HEK293T (cell line): ENCODE results near the gene VAT1L.

Experiments used
- CTCF ChIA-PET: fragments of 350-600 bp; formaldehyde crosslinking; extraction: SDS; loops from one replicate; lab custom pipeline; 2021; ENCODE audit warnings: antibody characterized with exemption, inconsistent platforms; lab: Yijun Ruan, JAX
- POLR2A ChIA-PET: fragments of 350-600 bp; formaldehyde crosslinking; extraction: SDS; loops from one replicate; lab custom pipeline; 2020; ENCODE audit warnings: antibody characterized with exemption, inconsistent platforms; lab: Yijun Ruan, JAX
- DNase-seq: peaks from one replicate; pipeline ENCODE4 v3.0.0; 2012; ENCODE audit warnings: mixed read lengths; ENCODE audit errors: extremely low spot score
- ARNT ChIP-seq: fragments of 450-650 bp; IDR thresholded peaks from 2 replicates; pipeline ENCODE4 v1.6.1; 2017; ENCODE audit warnings: mild to moderate bottlenecking
- BHLHE40 ChIP-seq: fragments of 450-650 bp; IDR thresholded peaks from 2 replicates; pipeline ENCODE4 v1.6.1; 2016; ENCODE audit warnings: mild to moderate bottlenecking, moderate library complexity, borderline replicate concordance
- CTBP1 ChIP-seq: fragments of 450-650 bp; IDR thresholded peaks from 2 replicates; pipeline ENCODE4 v1.6.1; 2016; ENCODE audit warnings: borderline replicate concordance
- ELF4 ChIP-seq: fragments of 450-650 bp; IDR thresholded peaks from 2 replicates; pipeline ENCODE4 v1.6.1; 2017; ENCODE audit warnings: antibody characterized with exemption
- FOXA1 ChIP-seq: fragments of 450-650 bp; IDR thresholded peaks from 2 replicates; pipeline ENCODE4 v1.6.1; 2016; ENCODE audit warnings: mild to moderate bottlenecking
- FOXK2 ChIP-seq: fragments of 450-650 bp; IDR thresholded peaks from 2 replicates; pipeline ENCODE4 v1.6.1; 2016; ENCODE audit warnings: mild to moderate bottlenecking
- FOXM1 ChIP-seq: fragments of 450-650 bp; IDR thresholded peaks from 2 replicates; pipeline ENCODE4 v1.6.1; 2017; ENCODE audit warnings: mild to moderate bottlenecking, borderline replicate concordance
- HDGF ChIP-seq: fragments of 450-650 bp; IDR thresholded peaks from 2 replicates; pipeline ENCODE4 v1.6.1; 2017; ENCODE audit warnings: antibody characterized with exemption, borderline replicate concordance
- L3MBTL2 ChIP-seq: fragments of 450-650 bp; conservative IDR thresholded peaks from 2 replicates; pipeline ENCODE4 v1.6.1; 2016; ENCODE audit warnings: mild to moderate bottlenecking
- LEF1 ChIP-seq: fragments of 450-650 bp; IDR thresholded peaks from 2 replicates; pipeline ENCODE4 v1.6.1; 2017; ENCODE audit warnings: mild to moderate bottlenecking, borderline replicate concordance
- NFRKB ChIP-seq: fragments of 450-650 bp; IDR thresholded peaks from 2 replicates; pipeline ENCODE4 v1.6.1; 2016; ENCODE audit warnings: mild to moderate bottlenecking, moderate library complexity
- SP1 ChIP-seq: fragments of 450-650 bp; IDR thresholded peaks from 2 replicates; pipeline ENCODE4 v1.6.1; 2017
- SUZ12 ChIP-seq: fragments of 450-650 bp; IDR thresholded peaks from 2 replicates; pipeline ENCODE4 v1.6.1; 2016; ENCODE audit warnings: mild to moderate bottlenecking
- TARDBP ChIP-seq: fragments of 450-650 bp; IDR thresholded peaks from 2 replicates; pipeline ENCODE4 v1.6.1; 2016
- ZNF384 ChIP-seq: fragments of 450-650 bp; IDR thresholded peaks from 2 replicates; pipeline ENCODE4 v1.6.1; 2016
- TF ChIP-seq, protein P1 (sequence below): fragments of 450-650 bp; IDR thresholded peaks from 2 replicates; pipeline ENCODE4 v1.6.1; 2016

Gene VAT1L

GRCh38 chr16:77827032-77827431 is 38.7 kb downstream of the VAT1L start:
- ChIA-PET POLR2A (no interaction called here), CTCF (interaction anchor here (0.6 kb wide), 1 partner anchor 359 kb away, joined by 3 read pairs; no protein-coding TSS in a partner anchor)
- TF ChIP-seq ZNF384 (no peak), L3MBTL2 (no peak), BHLHE40 (no peak), ARNT (no peak), NFRKB (no peak), SP1 (no peak), CTBP1 (no peak), LEF1 (no peak), SUZ12 (no peak), FOXA1 (no peak)
- no peak for DNase-seq

GRCh38 chr16:77833921-77834634 is 45.7 kb downstream of the VAT1L start:
- no peak for DNase-seq
- CTCF ChIA-PET: no interaction called here
- POLR2A ChIA-PET: no interaction called here
- TF ChIP-seq SUZ12: no peak
- TF ChIP-seq HDGF: no peak
- TF ChIP-seq NFRKB: no peak
- no peak for TF ChIP-seq ELF4
- no peak for TF ChIP-seq FOXM1
- TF ChIP-seq ZNF384: no peak
- no peak for TF ChIP-seq TARDBP

DNA sequence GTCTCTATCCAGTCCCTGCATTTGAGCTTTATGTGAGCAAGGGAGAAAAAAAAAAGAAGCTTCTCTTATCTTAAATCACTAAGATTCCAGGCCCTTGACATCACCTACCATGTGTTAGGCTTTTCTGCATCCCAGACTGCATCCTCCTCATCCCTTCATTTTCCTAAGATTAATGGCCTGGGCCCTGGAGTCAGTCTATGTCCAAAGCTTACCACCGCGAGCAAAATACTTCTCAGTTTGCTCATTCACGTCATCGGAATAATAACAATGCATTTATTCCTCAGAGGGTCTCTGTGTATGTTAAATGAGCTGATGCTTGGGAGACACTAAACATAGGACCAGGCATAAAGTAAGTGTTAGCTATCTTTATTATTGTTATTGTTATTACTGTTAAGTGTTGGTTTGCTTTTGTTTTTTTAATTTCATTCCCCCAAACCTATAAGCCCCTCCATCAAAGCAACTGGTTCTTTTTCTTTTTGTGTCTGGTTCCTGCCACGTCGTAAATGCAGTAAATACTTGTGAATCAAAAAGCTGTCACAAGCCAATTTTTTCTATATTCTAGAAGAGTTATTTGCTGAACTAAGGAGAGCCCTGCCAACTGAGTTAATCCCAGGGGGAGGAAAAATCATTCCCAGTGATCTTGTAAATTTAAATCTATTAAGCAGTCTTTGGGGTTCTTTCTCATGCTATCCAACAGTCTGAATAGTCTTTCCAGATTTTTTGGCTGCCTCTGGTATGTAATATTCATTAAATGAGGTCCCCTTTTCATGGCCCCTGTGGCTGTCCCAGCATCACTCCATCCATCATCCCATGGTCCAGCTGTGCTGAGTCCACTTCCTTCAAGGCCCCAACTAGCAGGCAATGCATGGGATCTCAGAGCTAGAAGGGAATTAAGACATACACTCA is 46.5 kb downstream of the VAT1L start:
- CTCF ChIA-PET: interaction anchor here (0.7 kb wide), 1 partner anchor 22 kb away, joined by 7 read pairs; no protein-coding TSS in a partner anchor
- TF ChIP-seq FOXM1: no peak
- no peak for TF ChIP-seq ZNF384
- TF ChIP-seq BHLHE40: no peak
- TF ChIP-seq NFRKB: no peak
- no peak for TF ChIP-seq TARDBP
- TF ChIP-seq, protein P1, sequence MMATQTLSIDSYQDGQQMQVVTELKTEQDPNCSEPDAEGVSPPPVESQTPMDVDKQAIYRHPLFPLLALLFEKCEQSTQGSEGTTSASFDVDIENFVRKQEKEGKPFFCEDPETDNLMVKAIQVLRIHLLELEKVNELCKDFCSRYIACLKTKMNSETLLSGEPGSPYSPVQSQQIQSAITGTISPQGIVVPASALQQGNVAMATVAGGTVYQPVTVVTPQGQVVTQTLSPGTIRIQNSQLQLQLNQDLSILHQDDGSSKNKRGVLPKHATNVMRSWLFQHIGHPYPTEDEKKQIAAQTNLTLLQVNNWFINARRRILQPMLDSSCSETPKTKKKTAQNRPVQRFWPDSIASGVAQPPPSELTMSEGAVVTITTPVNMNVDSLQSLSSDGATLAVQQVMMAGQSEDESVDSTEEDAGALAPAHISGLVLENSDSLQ: no peak
- TF ChIP-seq CTBP1: no peak
- TF ChIP-seq L3MBTL2: no peak
- TF ChIP-seq ELF4: no peak
- POLR2A ChIA-PET: no interaction called here
- no peak for DNase-seq

- no peak for DNase-seq
- CTCF ChIA-PET: interaction anchor here (1.2 kb wide), 1 partner anchor 115 kb away, joined by 3 read pairs; no protein-coding TSS in a partner anchor
- POLR2A ChIA-PET: no interaction called here
- TF ChIP-seq NFRKB (no peak), HDGF (no peak), ELF4 (no peak), FOXM1 (no peak), LEF1 (no peak), ZNF384 (no peak), FOXA1 (no peak), BHLHE40 (no peak), TARDBP (no peak), SUZ12 (no peak), L3MBTL2 (no peak), ARNT (no peak), SP1 (no peak), CTBP1 (no peak)
- TF ChIP-seq, protein P1: no peak
These were observed 48.4 kb downstream of the VAT1L start for GRCh38 chr16:77836801-77837200.

GRCh38 chr16:77838597-77839255 is 50.4 kb downstream of the VAT1L start:
- no peak for TF ChIP-seq TARDBP
- no peak for TF ChIP-seq ARNT
- TF ChIP-seq SUZ12: no peak
- TF ChIP-seq, protein P1: no peak
- TF ChIP-seq FOXM1: no peak
- TF ChIP-seq CTBP1: no peak
- ChIA-PET CTCF (no interaction called here), POLR2A (no interaction called here)
- no peak for DNase-seq

DNA sequence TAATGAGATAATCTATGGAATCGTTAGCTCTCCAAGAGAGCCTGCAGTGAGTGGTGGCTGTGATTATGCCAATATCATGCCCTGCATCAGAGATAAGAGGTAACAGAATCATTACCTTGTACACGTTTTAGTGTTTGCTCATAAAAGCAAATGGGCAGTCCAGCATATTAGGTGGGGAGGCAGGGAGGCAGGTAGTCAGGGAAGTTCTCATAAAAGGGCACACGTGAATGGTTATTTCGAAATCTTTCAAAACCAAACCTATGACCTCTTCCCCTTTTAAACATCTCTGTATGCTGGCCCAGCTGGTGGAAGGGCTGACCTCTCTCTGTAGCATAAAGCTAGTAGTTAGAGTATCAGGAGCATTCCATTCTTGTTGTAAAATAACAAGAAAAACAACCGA is 51.7 kb downstream of the VAT1L start:
- TF ChIP-seq SP1 (no peak), FOXM1 (no peak), ZNF384 (no peak), NFRKB (no peak), TARDBP (no peak), FOXA1 (no peak), L3MBTL2 (no peak), ARNT (no peak), CTBP1 (no peak), HDGF (no peak), ELF4 (no peak), BHLHE40 (no peak), FOXK2 (no peak), LEF1 (no peak), SUZ12 (no peak)
- TF ChIP-seq, protein P1: no peak
- CTCF ChIA-PET: no interaction called here

More for the DNA sequence above, 51.7 kb downstream of the VAT1L start:
- POLR2A ChIA-PET: no interaction called here
- no peak for DNase-seq
